Skeletal muscle satellite cell (primary cell): ENCODE measurements around the gene LSM11.

Experiments
- H3K27me3 ChIP-seq: 2 replicates; pipeline ENCODE4 v1.7.0; 2013; ENCODE audit warnings: low read length; ENCODE audit not compliant: control insufficient read depth, insufficient read depth
- H3K36me3 ChIP-seq: 2 replicates; pipeline ENCODE4 v1.7.0; 2013; ENCODE audit warnings: mild to moderate bottlenecking, control low read depth, low read length; ENCODE audit not compliant: insufficient read depth
- H3K4me1 ChIP-seq: 2 replicates; pipeline ENCODE4 v1.7.0; 2013; ENCODE audit warnings: low read length; ENCODE audit not compliant: control insufficient read depth, insufficient read depth
- H3K4me2 ChIP-seq: 2 replicates; pipeline ENCODE4 v1.7.0; 2013; ENCODE audit warnings: mild to moderate bottlenecking, low read length
- H3K4me3 ChIP-seq: 2 replicates; pipeline ENCODE4 v1.7.0; 2013; ENCODE audit warnings: low read length
- H3K9ac ChIP-seq: 2 replicates; pipeline ENCODE4 v1.7.0; 2013; ENCODE audit warnings: mild to moderate bottlenecking, low read depth, low read length, moderate library complexity
- H3K9me3 ChIP-seq: replicated peaks from 2 replicates; pipeline ENCODE4 v1.7.0; 2013; ENCODE audit warnings: mild to moderate bottlenecking, control low read depth, low read length

LSM11 gene

DNA sequence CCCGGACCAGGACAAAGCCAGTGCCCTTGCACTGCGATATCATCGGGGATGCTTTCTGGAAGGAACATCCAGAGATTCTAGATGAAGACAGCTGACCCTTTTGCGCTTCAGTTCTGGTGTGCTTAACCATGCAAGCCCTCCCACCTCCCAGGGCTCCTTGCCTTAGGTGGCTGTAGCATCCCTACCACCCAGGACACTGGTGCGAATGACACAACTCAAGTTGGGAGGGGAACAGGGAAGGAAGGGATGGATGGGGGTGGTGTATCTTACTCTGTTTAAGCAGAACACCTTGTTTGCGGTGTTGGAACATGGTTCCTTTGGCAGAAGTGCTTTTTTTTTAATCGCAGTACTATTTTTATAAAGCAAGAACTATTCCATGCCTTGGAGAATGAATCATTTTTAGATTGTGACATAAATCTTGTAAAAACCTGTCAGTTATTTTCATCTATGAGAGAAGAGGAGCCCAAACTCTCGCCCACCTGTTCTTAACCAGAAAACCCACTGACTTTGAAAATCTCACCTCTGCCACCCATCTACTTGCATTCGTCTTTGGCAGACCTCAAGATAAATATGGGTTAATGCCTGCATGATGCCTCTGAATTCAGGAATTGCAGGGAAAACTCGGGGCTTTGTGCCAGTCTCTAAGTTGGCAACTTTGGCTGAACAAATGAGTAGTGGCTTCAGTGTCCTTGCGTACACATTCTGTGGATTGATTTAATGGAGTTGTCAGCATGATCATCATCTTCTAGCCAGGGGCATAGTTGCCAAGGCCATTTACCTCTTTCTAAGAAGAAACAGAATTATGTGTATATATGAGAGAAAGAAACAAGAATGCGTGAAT is 3.9 kb upstream of the LSM11 start:
- Histone ChIP-seq H3K27me3 (no peaks in the 10 kb centered on the region), H3K36me3 (peaks cover 18% of the 10 kb centered on the region), H3K4me1 (peaks cover 3% of the 10 kb centered on the region), H3K4me3 (no peak overlapping the region), H3K9ac (no peak overlapping the region), H3K9me3 (no peaks in the 10 kb centered on the region), H3K4me2 (no peak overlapping the region)

DNA sequence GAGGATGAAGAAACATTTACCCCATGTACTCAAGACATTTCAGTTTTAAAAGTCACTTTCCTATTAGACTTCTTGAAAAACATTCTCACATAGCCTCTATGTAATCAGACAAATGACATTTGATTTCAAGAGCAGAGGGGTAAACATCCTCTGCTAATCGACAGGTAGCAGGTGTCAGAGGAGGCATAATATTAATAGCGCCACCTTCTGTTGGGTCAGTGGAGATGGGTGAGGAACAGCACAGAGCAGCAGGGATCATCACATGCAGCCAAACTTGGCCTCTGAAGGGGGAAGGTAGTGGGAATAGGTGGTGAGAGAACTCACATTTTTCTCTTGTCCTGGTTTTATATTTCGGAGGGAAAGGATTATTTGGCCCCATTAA is 3.3 kb upstream of the LSM11 start:
- Histone ChIP-seq H3K4me2 (no peak overlapping the region), H3K9ac (no peak overlapping the region), H3K9me3 (no peaks in the 10 kb centered on the region), H3K4me3 (no peak overlapping the region), H3K27me3 (no peaks in the 10 kb centered on the region), H3K4me1 (peaks cover 9% of the 10 kb centered on the region), H3K36me3 (peaks cover 18% of the 10 kb centered on the region)

DNA sequence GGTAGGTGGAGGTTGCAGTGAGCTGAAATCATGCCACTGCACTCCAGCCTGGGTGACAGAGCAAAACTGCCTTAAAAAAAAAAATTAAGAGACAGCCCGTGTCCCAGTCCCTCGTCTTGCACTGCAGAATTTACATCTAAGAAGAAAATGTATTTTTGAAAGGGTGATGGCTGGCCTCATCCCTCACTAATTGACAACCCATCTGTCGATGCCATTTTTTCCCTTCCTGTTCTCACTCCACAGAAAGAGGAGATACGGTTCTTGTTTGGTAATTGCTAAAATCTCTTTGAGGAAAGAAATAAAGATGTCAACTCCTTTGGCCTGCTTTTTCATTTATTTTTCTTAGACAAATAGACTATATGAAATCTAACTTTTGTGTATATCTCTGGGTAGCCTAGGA is 2.4 kb upstream of the LSM11 start:
- H3K9me3 ChIP-seq, result no peaks in the 10 kb centered on the region
- H3K4me1 ChIP-seq, result peaks cover 10% of the 10 kb centered on the region
- no peak overlapping the region for H3K4me2 ChIP-seq
- no peaks in the 10 kb centered on the region for H3K27me3 ChIP-seq
- no peak overlapping the region for H3K9ac ChIP-seq
- no peak overlapping the region for H3K4me3 ChIP-seq
- H3K36me3 ChIP-seq, result peaks cover 13% of the 10 kb centered on the region

GRCh38 chr5:157744051-157745011 is 819 bp downstream of the LSM11 start:
- Histone ChIP-seq H3K9me3 (no peaks in the 10 kb centered on the region), H3K4me2 (peak overlapping the region; percentile 100), H3K4me1 (peaks cover 34% of the 10 kb centered on the region), H3K9ac (peak overlapping the region; percentile 81), H3K36me3 (peaks cover 6% of the 10 kb centered on the region), H3K4me3 (peak overlapping the region; percentile 75), H3K27me3 (no peaks in the 10 kb centered on the region)

DNA sequence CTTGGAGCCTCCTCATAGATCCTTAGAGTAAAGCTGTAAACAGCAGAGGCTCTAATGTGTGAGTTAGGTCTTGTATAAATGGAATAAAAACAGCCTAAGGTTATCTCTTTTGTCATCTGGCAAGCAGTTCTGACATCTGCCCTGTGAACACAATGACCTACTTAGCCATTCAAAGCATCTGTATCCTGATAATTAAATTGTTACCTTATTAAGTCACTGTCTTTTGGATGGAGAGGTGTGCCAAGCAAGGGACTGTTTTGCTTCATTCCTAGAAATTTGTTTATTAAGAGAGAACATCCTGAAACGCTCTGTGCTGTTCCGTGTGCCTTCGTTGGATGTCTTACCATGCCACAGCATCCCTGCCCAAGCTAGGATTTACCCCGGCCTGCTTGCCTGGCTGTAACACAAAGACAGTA is 1.5 kb downstream of the LSM11 start:
- H3K27me3 ChIP-seq, result no peaks in the 10 kb centered on the region
- peaks cover 42% of the 10 kb centered on the region for H3K4me1 ChIP-seq
- H3K9ac ChIP-seq, result peak overlapping the region; percentile 81
- peak overlapping the region; percentile 100 for H3K4me2 ChIP-seq
- no peaks in the 10 kb centered on the region for H3K9me3 ChIP-seq
- peak overlapping the region; percentile 75 for H3K4me3 ChIP-seq
- no peaks in the 10 kb centered on the region for H3K36me3 ChIP-seq

GRCh38 chr5:157747173-157747740 is 3.7 kb downstream of the LSM11 start:
- no peak overlapping the region for H3K4me3 ChIP-seq
- peak overlapping the region; percentile 1 for H3K9ac ChIP-seq
- no peaks in the 10 kb centered on the region for H3K9me3 ChIP-seq
- no peaks in the 10 kb centered on the region for H3K27me3 ChIP-seq
- H3K4me1 ChIP-seq, result peaks cover 46% of the 10 kb centered on the region
- H3K4me2 ChIP-seq, result peak overlapping the region; percentile 19
- H3K36me3 ChIP-seq, result no peaks in the 10 kb centered on the region

DNA sequence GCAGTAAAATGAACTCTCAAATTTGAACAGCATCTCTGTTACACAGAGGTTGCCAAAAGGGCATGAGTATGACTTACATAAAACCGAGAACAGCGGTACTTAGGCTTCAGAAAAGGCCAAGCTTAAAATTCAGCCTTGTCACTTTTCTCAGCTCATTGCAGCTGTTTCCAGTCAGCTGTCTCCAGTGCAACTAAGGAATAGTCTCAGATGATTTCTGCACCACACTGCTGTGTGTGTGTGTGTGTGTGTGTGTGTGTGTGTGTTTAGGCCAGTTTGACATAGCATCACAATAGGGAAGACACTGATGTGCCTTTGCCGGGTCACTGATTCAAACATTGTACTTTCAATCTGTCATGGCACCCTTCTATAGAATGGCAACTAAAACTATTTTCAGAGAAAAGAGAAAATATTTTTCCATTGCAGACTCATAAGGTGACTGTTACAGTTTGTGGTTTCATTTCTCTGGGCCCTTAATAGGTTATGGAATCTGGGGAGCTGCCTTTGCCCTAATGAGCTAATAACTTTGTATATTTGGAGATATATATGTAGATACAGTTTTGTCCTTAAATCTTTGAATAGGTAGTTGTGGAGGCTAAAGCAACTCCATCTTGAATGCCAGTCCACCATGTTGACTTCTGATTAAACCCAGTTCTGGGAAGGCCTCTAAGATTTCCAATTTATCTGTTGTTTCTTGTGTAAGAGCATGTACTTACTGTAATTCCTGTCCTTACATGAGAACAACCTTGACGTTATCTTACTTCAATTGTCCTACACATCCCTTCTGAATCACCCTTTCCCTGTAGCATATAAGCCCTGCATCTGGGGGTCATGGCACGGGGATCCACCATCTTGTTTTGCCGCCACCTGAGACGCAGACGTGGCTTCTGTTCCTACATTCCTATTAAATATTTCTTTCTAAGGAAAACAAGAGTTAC is 4.5 kb downstream of the LSM11 start:
- H3K36me3 ChIP-seq, result no peaks in the 10 kb centered on the region
- peak overlapping the region; percentile 1 for H3K9ac ChIP-seq
- H3K27me3 ChIP-seq, result no peaks in the 10 kb centered on the region
- peaks cover 46% of the 10 kb centered on the region for H3K4me1 ChIP-seq
- H3K4me3 ChIP-seq, result no peak overlapping the region
- H3K4me2 ChIP-seq, result peak overlapping the region; percentile 19
- H3K9me3 ChIP-seq, result no peaks in the 10 kb centered on the region

GRCh38 chr5:157748760-157749461 is 5.4 kb downstream of the LSM11 start:
- Histone ChIP-seq H3K9ac (peak overlapping the region; percentile 1), H3K36me3 (no peaks in the 10 kb centered on the region), H3K4me2 (no peak overlapping the region), H3K27me3 (no peaks in the 10 kb centered on the region), H3K9me3 (no peaks in the 10 kb centered on the region), H3K4me3 (no peak overlapping the region), H3K4me1 (peaks cover 46% of the 10 kb centered on the region)

DNA sequence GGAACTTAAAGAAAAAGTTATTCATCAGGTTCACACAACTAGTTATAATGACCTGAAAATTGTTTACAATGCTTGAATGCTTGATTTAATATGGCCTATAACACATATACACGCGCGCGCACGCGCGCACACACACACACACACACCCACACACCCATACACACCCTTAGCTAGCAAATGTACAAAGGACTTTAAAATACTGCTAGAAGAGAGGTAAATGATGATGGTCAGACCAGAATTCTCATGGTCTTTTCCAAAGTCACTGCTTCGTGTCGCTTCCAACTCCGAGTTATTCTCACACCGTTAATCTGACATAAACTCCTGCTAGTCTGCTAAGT is 5.9 kb downstream of the LSM11 start:
- no peaks in the 10 kb centered on the region for H3K9me3 ChIP-seq

GRCh38 chr5:157750320-157750719 is 6.8 kb downstream of the LSM11 start:
- Histone ChIP-seq H3K9ac (peak overlapping the region; percentile 42), H3K36me3 (peaks cover 3% of the 10 kb centered on the region)

More for the DNA sequence above, 5.9 kb downstream of the LSM11 start:
- H3K4me2 ChIP-seq, result peak overlapping the region; percentile 73
- H3K27me3 ChIP-seq, result no peaks in the 10 kb centered on the region
- no peak overlapping the region for H3K9ac ChIP-seq
- peaks cover 46% of the 10 kb centered on the region for H3K4me1 ChIP-seq
- H3K36me3 ChIP-seq, result no peaks in the 10 kb centered on the region
- H3K4me3 ChIP-seq, result no peak overlapping the region

More at GRCh38 chr5:157750320-157750719, 6.8 kb downstream of the LSM11 start:
- Histone ChIP-seq H3K9me3 (no peaks in the 10 kb centered on the region), H3K4me2 (peak overlapping the region; percentile 73), H3K4me1 (peaks cover 37% of the 10 kb centered on the region), H3K27me3 (no peaks in the 10 kb centered on the region), H3K4me3 (peak overlapping the region; percentile 40)
